GM12878 (cell line): Measurements from ENCODE around the gene ZSCAN22. TPM values are rescaled to one million over a fixed set of nuclear protein-coding genes. Genes with fewer than 3 reads are reported as not detected.

Experiments used
- ATAC-seq: fragments of 200-7000 bp; cut with Tn5 transposase; 3 replicates; pipeline ENCODE4 v1.9.1; 2020; ENCODE audit warnings: mild to moderate bottlenecking, moderate library complexity
- BruUV-seq: library from RNA; stranded (reverse); fragments of 400-500 nt; replicated peaks from 2 replicates; lab custom pipeline; 2021; lab: Mats Ljungman, UMichigan
- CTCF ChIA-PET: fragments of 300-600 bp; sonication (Branson Sonifier 250); formaldehyde crosslinking; extraction: SDS; loops from one replicate; lab custom pipeline; 2021; ENCODE audit warnings: inconsistent platforms; lab: Yijun Ruan, JAX
- POLR2A ChIA-PET: fragments of 350-600 bp; formaldehyde crosslinking; extraction: SDS; loops from one replicate; lab custom pipeline; 2021; ENCODE audit warnings: inconsistent platforms; lab: Charles Lee
- RAD21 ChIA-PET: fragments of 300-600 bp; sonication (Branson Sonifier 250); formaldehyde crosslinking; loops from one replicate; lab custom pipeline; 2023; ENCODE audit warnings: antibody characterized with exemption; ENCODE audit not compliant: unreplicated experiment; lab: Charles Lee
- SMC1A ChIA-PET: fragments of 300-600 bp; sonication (Branson Sonifier 250); formaldehyde crosslinking; loops from one replicate; lab custom pipeline; 2023; ENCODE audit not compliant: unreplicated experiment, uncharacterized antibody; lab: Charles Lee
- DNase-seq: peaks from one replicate; pipeline ENCODE4 v3.0.0-alpha.2; 2011; ENCODE audit warnings: low read depth, low spot score
- FAIRE-seq: peaks from 3 replicates; lab custom pipeline; 2011; peaks lifted over from hg19 to GRCh38; lab: Jason Lieb, UNC
- H2AFZ ChIP-seq: 2 replicates; pipeline ENCODE4 v1.6.0; 2011; ENCODE audit warnings: low read depth, low read length, control low read depth; ENCODE audit not compliant: control insufficient read depth
- H3K27ac ChIP-seq: 2 replicates; pipeline ENCODE4 v1.5.1; 2011; ENCODE audit warnings: control low read depth; ENCODE audit not compliant: control insufficient read depth, insufficient read depth
- H3K27me3 ChIP-seq, 2 experiments: replicated peaks in 1 of 2; 2 replicates each; pipeline versions ENCODE4 v1.6.0 to v1.6.1; 2011; ENCODE audit warnings: low read length in 1 of 2; ENCODE audit not compliant: control insufficient read depth in 2 of 2, insufficient read depth in 2 of 2
- H3K36me3 ChIP-seq, 2 experiments: 2 replicates each; pipeline ENCODE4 v1.5.1; 2011; ENCODE audit warnings: low read length in 1 of 2; ENCODE audit not compliant: control insufficient read depth in 2 of 2, insufficient read depth in 2 of 2
- H3K4me1 ChIP-seq: 2 replicates; pipeline ENCODE4 v1.6.1; 2011; ENCODE audit warnings: mild to moderate bottlenecking, low read length, moderate library complexity, mixed read lengths; ENCODE audit not compliant: control insufficient read depth, insufficient read depth
- H3K4me2 ChIP-seq: 2 replicates; pipeline ENCODE4 v1.6.0; 2011; ENCODE audit warnings: control low read depth; ENCODE audit not compliant: control insufficient read depth, insufficient read depth
- H3K4me3 ChIP-seq: fragments of 200-600 bp; sonication (generic); 2 replicates; pipeline ENCODE4 v1.5.1; 2016
- H3K79me2 ChIP-seq: 2 replicates; pipeline ENCODE4 v1.6.0; 2011; ENCODE audit warnings: low read length; ENCODE audit not compliant: control insufficient read depth, insufficient read depth
- H3K9ac ChIP-seq: 2 replicates; pipeline ENCODE4 v1.8.0; 2011; ENCODE audit warnings: low read length, control low read depth, mixed read lengths; ENCODE audit not compliant: control insufficient read depth, insufficient read depth
- H3K9me3 ChIP-seq: replicated peaks from 3 replicates; pipeline ENCODE4 v1.5.1; 2011; ENCODE audit warnings: mild to moderate bottlenecking, low read length; ENCODE audit not compliant: control insufficient read depth, insufficient read depth
- H4K20me1 ChIP-seq: 2 replicates; pipeline ENCODE4 v1.6.0; 2011; ENCODE audit not compliant: control insufficient read depth, insufficient read depth
- BCLAF1 ChIP-seq: fragments of 450-650 bp; IDR thresholded peaks from 2 replicates; pipeline ENCODE4 v1.6.1; 2017; ENCODE audit warnings: antibody characterized with exemption, mild to moderate bottlenecking, moderate library complexity
- ETV6 ChIP-seq, 2 experiments: fragments of 450-650 bp in 1 of 2; IDR thresholded peaks in 1 of 2; conservative IDR thresholded peaks in 1 of 2; 2 replicates each; pipeline ENCODE4 v1.6.1; 2014; ENCODE audit warnings: antibody characterized with exemption in 1 of 2, borderline replicate concordance in 1 of 2, low read depth in 1 of 2, mild to moderate bottlenecking in 1 of 2, moderate library complexity in 1 of 2
- MXI1 ChIP-seq: fragments of 150-350 bp; IDR thresholded peaks from 2 replicates; pipeline ENCODE4 v1.6.1; 2011; ENCODE audit warnings: low read depth, mild to moderate bottlenecking, inconsistent platforms, low read length, improper control_type of control experiment
- NFYA ChIP-seq: IDR thresholded peaks from 2 replicates; pipeline ENCODE4 v1.6.1; 2011; ENCODE audit warnings: low read depth, mild to moderate bottlenecking, low read length, improper control_type of control experiment, borderline replicate concordance
- NR2C1 ChIP-seq: fragments of 450-650 bp; IDR thresholded peaks from 2 replicates; pipeline ENCODE4 v1.6.1; 2017; ENCODE audit warnings: antibody characterized with exemption, mild to moderate bottlenecking, moderate library complexity
- NR2C2 ChIP-seq: IDR thresholded peaks from 2 replicates; pipeline ENCODE4 v1.6.1; 2011; ENCODE audit warnings: borderline replicate concordance, low read depth; ENCODE audit not compliant: control insufficient read depth, insufficient read length
- NRF1 ChIP-seq: conservative IDR thresholded peaks from 2 replicates; pipeline ENCODE4 v1.6.1; 2011; ENCODE audit warnings: mild to moderate bottlenecking, low read depth, low read length, improper control_type of control experiment
- PAX8 ChIP-seq: fragments of 450-650 bp; IDR thresholded peaks from 2 replicates; pipeline ENCODE4 v1.6.1; 2017; ENCODE audit warnings: mild to moderate bottlenecking, moderate library complexity
- STAT1 ChIP-seq: fragments of 450-650 bp; conservative IDR thresholded peaks from 2 replicates; pipeline ENCODE4 v1.6.1; 2014; ENCODE audit warnings: antibody characterized with exemption, mild to moderate bottlenecking
- TCF12 ChIP-seq: IDR thresholded peaks from 2 replicates; pipeline ENCODE4 v1.6.1; 2011; ENCODE audit warnings: low read depth, mild to moderate bottlenecking, low read length
- ZNF384 ChIP-seq: IDR thresholded peaks from 2 replicates; pipeline ENCODE4 v1.6.1; 2012; ENCODE audit warnings: low read depth, mild to moderate bottlenecking, low read length, improper control_type of control experiment, borderline replicate concordance
- ZSCAN29 ChIP-seq: fragments of 450-650 bp; IDR thresholded peaks from 2 replicates; pipeline ENCODE4 v1.6.1; 2017; ENCODE audit warnings: mild to moderate bottlenecking, moderate library complexity
- WGBS: methylation state at CpG from one replicate; pipeline ENCODE4 v1.1.6; 2016; ENCODE audit warnings: low lambda C conversion rate; ENCODE audit not compliant: insufficient replicate concordance, insufficient coverage; ENCODE audit errors: missing lambda C conversion rate; 5-methylcytosine and 5-hydroxymethylcytosine counted together
- in situ Hi-C: fragments of 300-500 bp; cut with MboI; formaldehyde crosslinking; loops from 9 replicates; pipeline ENCODE4 v1.14.3; 2018; ENCODE audit warnings: mixed read lengths
- intact Hi-C: fragments of 100-400 bp; cut with micrococcal nuclease; formaldehyde crosslinking; loops from one replicate; pipeline ENCODE4 v1.14.2; 2022; ENCODE audit not compliant: unreplicated experiment
- polyA plus RNA-seq, 11 experiments: library from polyadenylated mRNA; depleted of rRNA in 4 of 11; unstranded in 6 of 11; stranded (reverse) in 5 of 11; fragments of >200 nt; fragmentation: Nextera tagmentation in 4 of 11; fragmentation: Illumina TruSeq in 1 of 11; extraction: Ambion mirVana in 4 of 11; extraction: Trizol in 1 of 11; gene quantifications; 1 replicate in 1 of 11; 2 replicates in 10 of 11; pipeline versions ENCODE4 v1.2.1 to v1.2.3, GENCODE V29; 2011 to 2016; ENCODE audit warnings: inconsistent platforms in 2 of 11, missing spikeins in 2 of 11, low read depth in 1 of 11
- total RNA-seq, 4 experiments: library from RNA; depleted of rRNA in 3 of 4; stranded (reverse); fragments of >200 nt in 3 of 4; fragmentation: Illumina TruSeq in 1 of 4; extraction: Trizol in 1 of 4; gene quantifications; 2 replicates each; pipeline versions ENCODE4 v1.2.1 to v1.2.3, GENCODE V29; 2013 to 2021
- TF ChIP-seq, protein P1 (sequence below): IDR thresholded peaks from 2 replicates; pipeline ENCODE4 v1.6.1; 2011; ENCODE audit warnings: mild to moderate bottlenecking, low read depth, low read length, moderate library complexity; ENCODE audit not compliant: insufficient replicate concordance
- TF ChIP-seq, protein P2 (sequence below): fragments of 450-650 bp; IDR thresholded peaks from 2 replicates; pipeline ENCODE4 v1.6.1; 2018; ENCODE audit warnings: mild to moderate bottlenecking, low read depth, moderate library complexity; ENCODE audit not compliant: partially characterized antibody
- TF ChIP-seq, protein P3 (sequence below): fragments of 450-650 bp; IDR thresholded peaks from 2 replicates; pipeline ENCODE4 v1.6.1; 2017; ENCODE audit warnings: borderline replicate concordance

Gene ZSCAN22
- total and polyA plus RNA-seq, 10 of the 15 experiments (the other 5 are each of a cell fraction or from before 2014, with no cell fraction given): 0.49 to 3.9 (median 2.6) TPM

DNA sequence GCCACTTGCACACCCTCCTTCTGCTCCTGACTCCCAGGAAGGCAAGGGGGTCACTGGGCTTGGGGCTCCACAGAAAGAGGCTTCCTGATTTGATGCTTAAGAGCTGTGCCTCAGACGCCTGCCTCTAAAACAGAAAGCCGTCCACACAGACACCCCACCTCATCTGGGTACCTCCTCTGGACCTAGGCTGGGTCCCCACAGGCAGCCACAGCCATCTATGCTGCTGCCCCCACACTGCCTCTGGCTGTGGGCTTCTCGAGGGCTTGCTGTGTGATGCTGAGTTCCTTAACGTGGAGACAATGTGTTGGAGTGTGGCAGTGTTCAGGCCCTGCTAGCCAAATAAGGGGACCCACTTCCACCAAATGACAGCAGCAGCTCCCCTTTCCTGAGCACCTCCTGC is 8.5 kb upstream of the ZSCAN22 start (continued):
- TF ChIP-seq, protein P1, sequence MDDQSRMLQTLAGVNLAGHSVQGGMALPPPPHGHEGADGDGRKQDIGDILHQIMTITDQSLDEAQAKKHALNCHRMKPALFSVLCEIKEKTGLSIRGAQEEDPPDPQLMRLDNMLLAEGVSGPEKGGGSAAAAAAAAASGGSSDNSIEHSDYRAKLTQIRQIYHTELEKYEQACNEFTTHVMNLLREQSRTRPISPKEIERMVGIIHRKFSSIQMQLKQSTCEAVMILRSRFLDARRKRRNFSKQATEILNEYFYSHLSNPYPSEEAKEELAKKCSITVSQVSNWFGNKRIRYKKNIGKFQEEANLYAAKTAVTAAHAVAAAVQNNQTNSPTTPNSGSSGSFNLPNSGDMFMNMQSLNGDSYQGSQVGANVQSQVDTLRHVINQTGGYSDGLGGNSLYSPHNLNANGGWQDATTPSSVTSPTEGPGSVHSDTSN: no peak
- TF ChIP-seq BCLAF1 (no peak), ZNF384 (no peak), NR2C2 (no peak), ETV6 (conservative IDR thresholded peaks at IDR 0.05 in 1 of 2, IDR thresholded peaks at IDR 0.05 in 1 of 2; ENCODE audit: borderline replicate concordance in 1 of 2, low read depth in 1 of 2) (no peak), NRF1 (no peak)

GRCh38 chr19:58319241-58319640 is 7.6 kb upstream of the ZSCAN22 start:
- 83% methylated on average over 10 of the region's 10 CpGs for WGBS
- ATAC-seq (no peak), FAIRE-seq (no peak), DNase-seq (no peak)
- Histone ChIP-seq H3K4me2 (no peak overlapping the region), H3K4me1 (no peaks in the 10 kb centered on the region), H3K9me3 (no peaks in the 10 kb centered on the region), H3K27me3 (no peaks in the 10 kb centered on the region), H3K36me3 (no peaks in the 10 kb centered on the region; a peak in 1 of 4 replicates), H2AFZ (no peak overlapping the region), H3K9ac (no peak overlapping the region), H3K27ac (no peak overlapping the region), H3K79me2 (no peaks in the 10 kb centered on the region), H4K20me1 (no peaks in the 10 kb centered on the region), H3K4me3 (no peak overlapping the region)
- ChIA-PET SMC1A (no interaction called here), CTCF (no interaction called here), POLR2A (no interaction called here), RAD21 (no interaction called here)
- BruUV-seq: no TSS peak
- intact Hi-C loops: no loop called here
- in situ Hi-C loops: no loop called here
- TF ChIP-seq NR2C1 (no peak), MXI1 (no peak), ZSCAN29 (no peak), TCF12 (no peak), STAT1 (no peak), NFYA (no peak), PAX8 (no peak)
- TF ChIP-seq, protein P2, sequence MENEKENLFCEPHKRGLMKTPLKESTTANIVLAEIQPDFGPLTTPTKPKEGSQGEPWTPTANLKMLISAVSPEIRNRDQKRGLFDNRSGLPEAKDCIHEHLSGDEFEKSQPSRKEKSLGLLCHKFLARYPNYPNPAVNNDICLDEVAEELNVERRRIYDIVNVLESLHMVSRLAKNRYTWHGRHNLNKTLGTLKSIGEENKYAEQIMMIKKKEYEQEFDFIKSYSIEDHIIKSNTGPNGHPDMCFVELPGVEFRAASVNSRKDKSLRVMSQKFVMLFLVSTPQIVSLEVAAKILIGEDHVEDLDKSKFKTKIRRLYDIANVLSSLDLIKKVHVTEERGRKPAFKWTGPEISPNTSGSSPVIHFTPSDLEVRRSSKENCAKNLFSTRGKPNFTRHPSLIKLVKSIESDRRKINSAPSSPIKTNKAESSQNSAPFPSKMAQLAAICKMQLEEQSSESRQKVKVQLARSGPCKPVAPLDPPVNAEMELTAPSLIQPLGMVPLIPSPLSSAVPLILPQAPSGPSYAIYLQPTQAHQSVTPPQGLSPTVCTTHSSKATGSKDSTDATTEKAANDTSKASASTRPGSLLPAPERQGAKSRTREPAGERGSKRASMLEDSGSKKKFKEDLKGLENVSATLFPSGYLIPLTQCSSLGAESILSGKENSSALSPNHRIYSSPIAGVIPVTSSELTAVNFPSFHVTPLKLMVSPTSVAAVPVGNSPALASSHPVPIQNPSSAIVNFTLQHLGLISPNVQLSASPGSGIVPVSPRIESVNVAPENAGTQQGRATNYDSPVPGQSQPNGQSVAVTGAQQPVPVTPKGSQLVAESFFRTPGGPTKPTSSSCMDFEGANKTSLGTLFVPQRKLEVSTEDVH: no peak
- TF ChIP-seq, protein P3, sequence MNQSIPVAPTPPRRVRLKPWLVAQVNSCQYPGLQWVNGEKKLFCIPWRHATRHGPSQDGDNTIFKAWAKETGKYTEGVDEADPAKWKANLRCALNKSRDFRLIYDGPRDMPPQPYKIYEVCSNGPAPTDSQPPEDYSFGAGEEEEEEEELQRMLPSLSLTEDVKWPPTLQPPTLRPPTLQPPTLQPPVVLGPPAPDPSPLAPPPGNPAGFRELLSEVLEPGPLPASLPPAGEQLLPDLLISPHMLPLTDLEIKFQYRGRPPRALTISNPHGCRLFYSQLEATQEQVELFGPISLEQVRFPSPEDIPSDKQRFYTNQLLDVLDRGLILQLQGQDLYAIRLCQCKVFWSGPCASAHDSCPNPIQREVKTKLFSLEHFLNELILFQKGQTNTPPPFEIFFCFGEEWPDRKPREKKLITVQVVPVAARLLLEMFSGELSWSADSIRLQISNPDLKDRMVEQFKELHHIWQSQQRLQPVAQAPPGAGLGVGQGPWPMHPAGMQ: no peak
